DOHH2 (cell line): Measurements from ENCODE around the gene SSUH2.

Experiments used
- CTCF ChIP-seq: fragments of 200-600 bp; sonication (generic); IDR thresholded peaks from one replicate; pipeline ENCODE4 v1.5.1; 2014; ENCODE audit warnings: antibody characterized with exemption, mild to moderate bottlenecking, low read depth, low read length; ENCODE audit not compliant: poor library complexity, severe bottlenecking
- EZH2phosphoT487 ChIP-seq: fragments of 200-600 bp; sonication (generic); IDR thresholded peaks from 2 replicates; pipeline ENCODE4 v1.6.1; 2017; ENCODE audit warnings: borderline replicate concordance, mild to moderate bottlenecking, antibody characterized with exemption, low read length, moderate library complexity, mixed read lengths

GRCh38 chr3:8623741-8624140, 20.9 kb downstream of the SSUH2 start:
- TF ChIP-seq CTCF (no peak), EZH2phosphoT487 (no peak)
